Peyer's patch (tissue), 4 donors: ENCODE measurements around the gene ABCD2. TPM values are rescaled to one million over a fixed set of nuclear protein-coding genes. Genes with fewer than 3 reads are reported as not detected.
A peak's percentile ranks its signal among the peaks of the same experiment; 100 is the strongest.

Source experiments
- DNase-seq, 3 donors: peaks; one replicate each; pipeline ENCODE4 v3.0.0-alpha.2; 2017 to 2019
- H3K27ac ChIP-seq, 4 donors: fragments of 200-600 bp; sonication (generic); one replicate each; pipeline ENCODE4 v1.5.1; 2016 to 2019
- H3K27me3 ChIP-seq, 2 donors: fragments of 200-600 bp; sonication (generic); one replicate each; pipeline ENCODE4 v1.5.1; 2019
- H3K36me3 ChIP-seq, 3 donors: fragments of 200-600 bp; sonication (generic); one replicate each; pipeline ENCODE4 v1.5.1; 2016 to 2019
- H3K4me1 ChIP-seq, 4 donors: fragments of 200-600 bp; sonication (generic); one replicate each; pipeline ENCODE4 v1.5.1; 2016 to 2019
- H3K4me3 ChIP-seq, 4 donors: fragments of 200-600 bp; sonication (generic); 1 replicate in 3 of 4; 2 replicates in 1 of 4; pipeline ENCODE4 v1.5.1; 2016 to 2019; ENCODE audit warnings: mild to moderate bottlenecking in 1 of 4
- H3K9me3 ChIP-seq, 4 donors: fragments of 200-600 bp; sonication (generic); one replicate each; pipeline ENCODE4 v1.5.1; 2016 to 2019; ENCODE audit warnings: mild to moderate bottlenecking in 1 of 4
- POLR2A ChIP-seq, 2 donors: fragments of 450-650 bp; IDR thresholded peaks; one replicate each; pipeline ENCODE4 v1.5.1; 2017; ENCODE audit warnings: antibody characterized with exemption in 2 of 2, mild to moderate bottlenecking in 2 of 2, moderate library complexity in 2 of 2
- total RNA-seq, 4 donors: library from RNA; depleted of rRNA; stranded (reverse); fragments of >200 nt; gene quantifications; one replicate each; pipeline ENCODE4 v1.1.0, GENCODE V29; 2016
- TF ChIP-seq, protein P1 (sequence below), 6 experiments: fragments of 450-650 bp in 4 of 6; fragments of 200-600 bp in 2 of 6; sonication (generic) in 1 of 6; IDR thresholded peaks; one replicate each; pipeline ENCODE4 v1.5.1; 2017 to 2019; ENCODE audit warnings: antibody characterized with exemption in 6 of 6, mild to moderate bottlenecking in 3 of 6, moderate library complexity in 1 of 6

Gene ABCD2
- 1 to 10 TPM in 1 of 4 donors, under 1 TPM in 2, not detected in 1; 0.54 to 1.7 (median 0.88) TPM for total RNA-seq

DNA sequence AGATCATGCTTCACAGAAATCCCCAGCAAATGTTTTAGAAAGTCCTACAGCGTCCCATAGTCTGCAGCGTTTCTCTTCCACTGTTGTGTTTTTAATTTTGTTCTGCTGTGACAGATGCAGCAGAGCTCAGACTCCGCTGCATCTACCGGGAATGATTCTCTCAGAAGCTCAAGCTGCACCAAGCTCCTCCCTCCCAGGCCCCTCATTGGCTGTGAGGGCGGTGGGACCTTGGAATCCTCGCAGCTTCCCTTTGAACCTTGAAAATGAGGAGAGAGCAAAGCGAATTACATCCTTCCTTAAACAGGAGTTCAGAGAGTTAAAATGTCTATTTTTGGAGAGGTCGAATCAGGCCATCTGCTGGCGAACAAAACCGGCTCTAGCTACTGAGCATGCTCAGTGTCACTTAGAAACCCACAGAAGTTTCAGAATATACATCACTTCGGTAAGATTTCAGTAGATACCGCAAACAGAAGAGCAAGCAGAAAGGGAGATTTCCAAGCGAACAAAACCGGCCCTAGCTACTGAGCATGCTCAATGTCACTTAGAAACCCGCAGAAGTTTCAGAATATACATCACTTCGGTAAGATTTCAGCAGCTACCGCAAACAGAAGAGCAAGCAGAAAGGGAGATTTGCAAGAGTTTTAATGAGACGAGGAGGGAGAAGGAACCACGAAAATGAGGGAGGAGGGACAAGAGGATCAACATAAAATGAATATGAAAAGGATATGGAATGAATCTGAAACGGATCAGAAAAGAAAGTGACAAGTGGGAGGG, at the start of gene ABCD2:
ABCD2 (minus strand) TSS at position 144 of the 774 bp plus-strand sequence. CDS start 188 bp downstream, outside the sequence.
- H3K4me1 ChIP-seq = peaks cover 0 to 6% (median 0%) of the 10 kb centered on the region in 4 donors
- no peaks in the 10 kb centered on the region for H3K27me3 ChIP-seq
- peak; percentile 57 to 82 (median 70) for DNase-seq
- H3K4me3 ChIP-seq = peak within 1 kb of the TSS; percentile 39 to 50 (median 46)
- H3K36me3 ChIP-seq = no peaks in the 10 kb centered on the region
- H3K27ac ChIP-seq = peak within 1 kb of the TSS; percentile 61 to 82 (median 78)
- TF ChIP-seq POLR2A (IDR thresholded peaks at IDR 0.05) = peak; percentile 4 to 14
- TF ChIP-seq, protein P1, sequence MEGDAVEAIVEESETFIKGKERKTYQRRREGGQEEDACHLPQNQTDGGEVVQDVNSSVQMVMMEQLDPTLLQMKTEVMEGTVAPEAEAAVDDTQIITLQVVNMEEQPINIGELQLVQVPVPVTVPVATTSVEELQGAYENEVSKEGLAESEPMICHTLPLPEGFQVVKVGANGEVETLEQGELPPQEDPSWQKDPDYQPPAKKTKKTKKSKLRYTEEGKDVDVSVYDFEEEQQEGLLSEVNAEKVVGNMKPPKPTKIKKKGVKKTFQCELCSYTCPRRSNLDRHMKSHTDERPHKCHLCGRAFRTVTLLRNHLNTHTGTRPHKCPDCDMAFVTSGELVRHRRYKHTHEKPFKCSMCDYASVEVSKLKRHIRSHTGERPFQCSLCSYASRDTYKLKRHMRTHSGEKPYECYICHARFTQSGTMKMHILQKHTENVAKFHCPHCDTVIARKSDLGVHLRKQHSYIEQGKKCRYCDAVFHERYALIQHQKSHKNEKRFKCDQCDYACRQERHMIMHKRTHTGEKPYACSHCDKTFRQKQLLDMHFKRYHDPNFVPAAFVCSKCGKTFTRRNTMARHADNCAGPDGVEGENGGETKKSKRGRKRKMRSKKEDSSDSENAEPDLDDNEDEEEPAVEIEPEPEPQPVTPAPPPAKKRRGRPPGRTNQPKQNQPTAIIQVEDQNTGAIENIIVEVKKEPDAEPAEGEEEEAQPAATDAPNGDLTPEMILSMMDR (IDR thresholded peaks at IDR 0.05) = peak in 1 of 6 experiments; percentile 14
- no peaks in the 10 kb centered on the region for H3K9me3 ChIP-seq

DNA sequence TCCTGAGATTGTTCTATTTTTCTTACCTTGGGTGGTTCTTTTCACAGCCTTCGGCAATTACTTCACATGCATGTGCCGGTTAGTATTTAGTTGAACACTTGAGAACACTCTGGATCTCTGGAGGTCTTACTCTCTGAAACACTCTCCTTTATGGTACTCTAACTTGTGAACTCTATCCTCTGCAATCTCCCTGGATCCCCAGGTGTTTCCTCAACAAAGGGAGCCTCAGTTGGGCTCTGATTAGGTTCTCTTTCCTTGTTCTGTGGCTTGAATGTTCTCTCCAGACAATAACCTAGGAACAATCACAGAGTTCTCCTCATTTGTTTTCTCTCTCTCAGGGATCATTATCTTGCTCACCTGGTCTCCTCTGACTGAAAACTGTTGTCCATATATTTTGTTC, 40.5 kb upstream of the ABCD2 start:
- no peaks in the 10 kb centered on the region for H3K36me3 ChIP-seq
- TF ChIP-seq, protein P1 (IDR thresholded peaks at IDR 0.05) = no peak
- TF ChIP-seq POLR2A (IDR thresholded peaks at IDR 0.05) = no peak
- H3K27ac ChIP-seq = no peak overlapping the region
- DNase-seq = no peak
- H3K9me3 ChIP-seq = no peaks in the 10 kb centered on the region
- H3K4me3 ChIP-seq = no peak overlapping the region
- H3K4me1 ChIP-seq = no peaks in the 10 kb centered on the region
- H3K27me3 ChIP-seq = no peaks in the 10 kb centered on the region

DNA sequence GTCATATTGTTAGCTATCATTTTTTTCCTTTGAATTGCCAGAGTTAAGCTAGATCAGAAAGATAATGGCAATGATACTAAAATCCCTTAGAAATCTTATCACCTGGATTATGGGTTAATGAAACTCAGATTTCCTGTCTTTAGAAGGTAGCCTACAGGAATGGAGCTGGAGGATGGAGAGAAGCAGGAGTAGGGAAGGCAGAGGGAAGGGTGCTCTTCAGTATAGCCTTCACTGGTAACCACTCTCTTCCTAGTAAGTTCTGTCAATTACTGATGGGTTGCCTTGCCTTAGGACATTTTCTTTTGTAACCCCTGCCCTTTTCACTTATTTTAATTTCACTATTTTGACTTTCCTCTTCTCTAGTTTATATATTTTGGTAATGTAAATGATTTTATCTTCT, 27.8 kb upstream of the ABCD2 start:
- DNase-seq = no peak
- Histone ChIP-seq H3K36me3 (no peaks in the 10 kb centered on the region), H3K27me3 (no peaks in the 10 kb centered on the region), H3K9me3 (no peaks in the 10 kb centered on the region), H3K27ac (no peak overlapping the region), H3K4me1 (no peaks in the 10 kb centered on the region), H3K4me3 (no peak overlapping the region)
- no peak for TF ChIP-seq POLR2A (IDR thresholded peaks at IDR 0.05)
- TF ChIP-seq, protein P1 (IDR thresholded peaks at IDR 0.05) = no peak

DNA sequence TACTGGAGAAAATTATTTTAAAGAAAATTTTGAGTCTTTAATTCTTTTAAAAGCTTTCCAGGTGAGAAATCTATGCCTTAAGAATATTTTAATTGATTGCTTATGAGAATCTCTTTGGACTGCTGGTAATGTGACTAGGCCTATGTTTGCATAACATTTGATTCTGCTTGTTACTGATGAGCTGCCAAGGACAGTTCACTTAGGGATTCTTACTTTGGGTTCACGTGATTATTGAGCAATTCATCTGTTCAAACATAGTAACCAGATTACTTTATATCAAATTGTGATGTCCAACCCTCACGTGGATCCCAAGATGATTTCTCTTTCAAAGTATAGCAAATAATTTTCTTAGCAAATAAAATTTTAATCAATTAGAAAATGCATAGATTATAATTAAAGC, 27.4 kb upstream of the ABCD2 start:
- no peak for DNase-seq
- H3K27ac ChIP-seq = no peak overlapping the region
- H3K4me3 ChIP-seq = no peak overlapping the region
- no peaks in the 10 kb centered on the region for H3K27me3 ChIP-seq
- H3K4me1 ChIP-seq = no peaks in the 10 kb centered on the region
- no peaks in the 10 kb centered on the region for H3K36me3 ChIP-seq
- no peaks in the 10 kb centered on the region for H3K9me3 ChIP-seq
- TF ChIP-seq, protein P1 (IDR thresholded peaks at IDR 0.05) = no peak
- TF ChIP-seq POLR2A (IDR thresholded peaks at IDR 0.05) = no peak

DNA sequence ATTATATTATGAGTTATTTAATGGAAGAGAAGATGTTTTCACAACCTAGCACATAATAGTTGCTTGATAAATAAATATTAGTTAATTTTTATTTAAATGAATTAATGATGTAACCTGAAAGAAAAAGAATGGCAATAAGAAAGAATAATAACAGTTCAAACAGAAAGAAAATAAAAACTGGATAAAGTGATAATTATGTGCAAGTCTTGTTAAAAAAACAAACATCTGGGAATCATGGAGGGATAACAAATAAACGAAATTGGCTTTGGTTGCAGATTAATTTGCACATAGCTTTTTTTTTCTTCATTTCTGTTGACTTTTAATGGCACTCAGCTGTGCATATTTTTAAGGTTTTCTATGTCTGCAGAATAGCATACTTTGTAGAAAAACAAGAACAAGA, 23.4 kb upstream of the ABCD2 start:
- Histone ChIP-seq H3K36me3 (no peaks in the 10 kb centered on the region), H3K4me3 (no peak overlapping the region), H3K27me3 (no peaks in the 10 kb centered on the region), H3K27ac (no peak overlapping the region), H3K9me3 (no peaks in the 10 kb centered on the region), H3K4me1 (no peaks in the 10 kb centered on the region)
- no peak for DNase-seq
- TF ChIP-seq POLR2A (IDR thresholded peaks at IDR 0.05) = no peak
- TF ChIP-seq, protein P1 (IDR thresholded peaks at IDR 0.05) = no peak
